Limb (tissue), 2 donors: Measurements from ENCODE around the gene HDHD3.
"Not testable (repeated sequence)": the region's sequence is repeated elsewhere in the genome, so short reads cannot be mapped to it uniquely, and the experiment has no call there.

ENCODE experiments used
- DNase-seq, 2 donors: peaks; one replicate each; pipeline ENCODE4 v3.0.0-alpha.2; 2016; ENCODE audit errors: extremely low spot score in 2 of 2

Gene HDHD3

DNA sequence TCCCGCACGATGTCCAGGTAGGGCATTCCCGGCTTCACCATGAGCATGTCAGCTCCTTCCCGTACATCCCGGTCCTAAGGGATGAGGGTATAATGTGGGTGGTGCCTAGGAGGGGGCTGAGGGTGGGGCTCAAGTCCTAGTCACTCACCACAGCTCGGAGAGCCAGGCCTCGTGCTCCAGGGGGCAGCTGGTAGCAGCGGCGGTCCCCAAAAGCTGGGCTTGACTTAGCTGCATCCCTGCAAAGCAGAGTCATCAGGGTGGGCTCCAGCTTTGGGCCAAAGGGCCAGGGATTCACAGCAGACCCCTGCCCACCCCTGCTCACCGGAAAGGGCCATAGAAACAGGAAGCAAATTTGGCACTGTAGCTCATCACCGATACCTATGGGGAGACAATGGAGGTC lies 12.7 kb upstream of the HDHD3 start:
- no peak for DNase-seq

DNA sequence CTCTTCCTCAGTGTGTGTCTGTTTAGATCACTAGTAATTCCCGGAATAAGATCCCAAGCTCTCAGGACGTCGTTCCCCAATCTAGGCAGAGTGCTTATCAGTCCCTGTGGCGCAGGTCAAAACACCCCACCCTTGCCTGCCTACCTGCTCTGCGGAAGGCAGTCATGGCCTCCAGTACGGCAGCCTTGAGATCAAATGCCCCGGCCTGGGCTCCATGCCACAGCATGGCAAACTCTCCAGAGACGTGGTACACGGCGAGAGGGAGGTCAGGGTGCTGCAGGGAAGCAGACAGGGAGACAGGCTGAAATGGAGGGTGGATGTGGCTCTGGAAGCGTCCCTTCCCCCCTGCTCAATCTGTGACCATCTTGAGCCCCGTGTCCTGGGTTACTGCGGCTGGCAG lies 12.0 kb upstream of the HDHD3 start:
- DNase-seq: no peak

DNA sequence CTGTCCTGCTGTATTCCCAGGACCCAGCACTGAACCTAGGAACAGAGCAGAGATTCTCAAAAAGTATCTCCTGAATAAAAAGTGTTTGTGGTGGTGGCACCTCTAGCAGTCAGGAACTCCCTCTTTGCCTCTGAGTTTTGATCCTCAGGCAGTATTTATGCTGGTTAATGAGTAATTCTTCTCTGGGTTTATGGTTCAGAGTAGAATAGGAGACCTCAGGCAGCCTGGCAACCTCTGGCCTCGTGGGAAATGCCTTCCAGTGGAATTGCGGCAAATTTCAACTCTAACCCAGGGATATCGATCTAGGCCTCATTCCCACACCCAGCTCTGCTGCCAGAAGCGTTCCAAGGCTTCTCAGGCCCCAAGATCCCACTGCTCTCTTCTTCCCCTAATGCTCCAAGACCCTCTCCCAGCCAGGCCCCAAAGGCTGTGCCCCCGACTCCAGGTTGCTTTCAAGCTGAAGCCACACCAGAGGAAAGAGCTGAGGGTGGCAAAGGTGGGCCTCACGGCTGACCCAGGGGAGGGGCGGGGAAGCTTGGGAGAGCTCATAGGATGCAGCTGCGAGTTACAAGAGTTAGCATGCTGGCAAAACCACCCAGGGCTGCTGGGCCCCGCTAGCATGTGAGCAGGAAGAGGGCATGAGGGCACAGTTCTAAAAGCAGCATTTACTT lies 10.9 kb upstream of the HDHD3 start:
- DNase-seq: no peak

DNA sequence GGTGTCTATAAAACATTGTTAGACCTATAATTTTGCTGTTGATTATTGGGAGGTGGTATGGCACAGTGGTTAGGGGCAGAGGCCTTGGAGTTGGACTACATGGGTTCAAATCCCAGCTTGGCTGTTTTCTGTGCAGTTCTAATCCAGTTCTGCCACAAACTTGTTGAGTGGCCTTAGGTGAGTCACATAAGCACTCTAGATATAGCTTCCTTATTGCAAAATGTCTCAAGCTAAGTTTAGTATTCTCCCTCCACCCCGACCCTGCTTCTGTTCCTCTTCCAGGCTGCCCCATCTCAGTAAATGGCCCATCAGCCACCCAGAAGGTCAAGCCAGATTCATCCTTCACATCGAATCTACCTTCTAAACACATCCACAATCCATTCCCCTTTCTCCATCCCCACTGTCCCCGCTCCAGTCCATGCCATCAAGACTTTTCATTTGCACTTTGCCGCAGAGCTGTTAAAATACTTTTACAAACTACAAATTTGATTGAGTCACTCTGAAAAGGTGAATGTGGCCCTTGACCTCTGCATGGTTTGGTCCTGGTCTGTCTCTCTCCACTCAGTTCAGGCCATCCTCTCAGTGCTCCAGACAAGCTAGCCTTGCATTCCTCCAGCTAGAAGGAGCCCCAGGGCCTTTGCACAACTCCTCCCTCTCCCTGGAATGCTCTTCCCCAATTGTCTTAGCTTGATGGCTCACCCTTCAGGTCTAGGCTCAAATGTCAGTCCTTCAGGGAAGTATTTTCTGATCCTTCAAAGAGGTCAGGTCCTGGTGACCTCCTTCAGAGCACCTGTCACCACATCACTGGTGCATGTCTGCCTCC lies 10.0 kb upstream of the HDHD3 start:
- no peak for DNase-seq

DNA sequence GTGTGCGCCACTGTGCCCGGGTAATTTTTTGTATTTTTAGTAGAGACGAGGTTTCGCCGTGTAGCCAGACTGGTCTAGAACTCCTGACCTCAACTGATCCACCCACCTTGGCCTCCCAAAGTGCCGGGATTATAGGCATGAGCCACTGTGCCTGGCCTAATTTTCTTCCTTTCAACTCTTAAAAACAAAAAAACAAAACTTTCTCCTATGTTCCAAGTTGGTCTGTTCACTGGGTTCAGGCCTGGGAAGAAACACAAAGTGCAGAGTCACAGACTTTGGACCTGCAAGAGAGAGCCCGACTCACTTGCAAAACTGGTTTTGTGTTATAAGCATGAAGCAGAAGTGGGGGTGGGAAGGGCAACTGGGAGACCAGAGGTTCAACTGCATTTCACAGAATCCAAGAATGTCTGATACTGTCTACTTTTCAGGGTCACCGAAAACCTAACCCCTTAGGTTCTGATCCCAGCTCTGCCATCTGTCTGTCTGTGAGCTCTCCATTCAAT lies 5.2 kb upstream of the HDHD3 start:
- DNase-seq: no peak

DNA sequence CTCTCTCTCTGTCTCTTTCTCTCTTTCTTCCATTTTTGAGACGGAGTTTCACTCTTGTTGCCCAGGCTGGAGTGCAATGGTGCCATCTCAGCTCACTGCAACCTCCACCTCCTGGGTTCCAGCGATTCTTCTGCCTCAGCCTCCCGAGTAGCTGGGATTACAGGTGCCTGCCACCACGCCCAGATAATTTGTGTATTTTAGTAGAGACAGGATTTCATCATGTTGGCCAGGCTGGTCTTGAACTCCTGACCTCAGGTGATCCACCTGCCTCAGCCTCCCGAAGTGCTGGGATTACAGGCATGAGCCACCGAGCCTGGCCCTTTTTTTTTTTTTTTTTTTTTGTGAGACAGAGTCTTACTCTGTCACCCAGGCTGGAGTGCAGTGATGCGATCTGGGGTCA lies 4.7 kb upstream of the HDHD3 start:
- DNase-seq: not testable (repeated sequence)

DNA sequence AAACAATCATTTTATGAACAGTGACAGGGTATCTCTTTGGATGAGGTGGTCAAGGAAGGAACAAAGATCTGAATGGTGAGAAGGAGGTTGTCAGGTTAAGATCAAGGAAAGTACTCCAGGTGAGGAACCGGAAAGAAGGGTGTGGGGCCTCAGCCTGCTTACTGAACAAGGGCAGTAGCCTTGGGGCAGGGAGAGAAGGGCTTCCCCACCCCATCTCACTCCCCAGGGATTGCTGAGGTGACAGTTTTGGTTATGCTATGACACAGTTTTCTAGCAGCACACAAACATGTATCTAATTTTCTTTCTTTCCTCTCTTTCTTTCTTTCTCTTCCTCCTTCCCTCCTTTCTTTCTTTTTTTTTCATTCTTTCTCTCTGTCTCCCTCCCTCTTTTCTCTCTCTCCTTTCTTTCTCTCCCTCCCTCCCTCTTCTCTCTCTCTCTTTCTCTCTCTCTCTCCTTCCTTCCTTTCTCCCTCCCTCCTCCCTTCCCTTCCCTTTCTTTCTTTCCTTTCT lies 4.1 kb upstream of the HDHD3 start:
- no peak for DNase-seq

DNA sequence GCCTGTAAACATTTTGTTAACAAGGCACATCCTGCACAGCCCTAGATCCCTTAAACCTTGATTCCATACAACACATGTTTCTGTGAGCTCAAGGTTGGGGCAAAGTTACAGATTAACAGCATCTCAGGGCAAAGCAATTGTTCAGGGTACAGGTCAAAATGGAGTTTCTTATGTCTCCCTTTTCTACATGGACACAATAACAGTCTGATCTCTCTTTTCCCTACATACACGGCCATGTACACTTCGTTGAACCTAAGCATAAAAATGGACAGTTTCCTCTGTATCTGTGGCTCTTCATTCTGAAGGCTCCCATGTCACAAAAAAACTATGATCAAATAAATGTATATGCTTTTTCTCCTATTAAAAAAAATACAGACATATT lies 3.0 kb upstream of the HDHD3 start:
- not testable (repeated sequence) for DNase-seq

DNA sequence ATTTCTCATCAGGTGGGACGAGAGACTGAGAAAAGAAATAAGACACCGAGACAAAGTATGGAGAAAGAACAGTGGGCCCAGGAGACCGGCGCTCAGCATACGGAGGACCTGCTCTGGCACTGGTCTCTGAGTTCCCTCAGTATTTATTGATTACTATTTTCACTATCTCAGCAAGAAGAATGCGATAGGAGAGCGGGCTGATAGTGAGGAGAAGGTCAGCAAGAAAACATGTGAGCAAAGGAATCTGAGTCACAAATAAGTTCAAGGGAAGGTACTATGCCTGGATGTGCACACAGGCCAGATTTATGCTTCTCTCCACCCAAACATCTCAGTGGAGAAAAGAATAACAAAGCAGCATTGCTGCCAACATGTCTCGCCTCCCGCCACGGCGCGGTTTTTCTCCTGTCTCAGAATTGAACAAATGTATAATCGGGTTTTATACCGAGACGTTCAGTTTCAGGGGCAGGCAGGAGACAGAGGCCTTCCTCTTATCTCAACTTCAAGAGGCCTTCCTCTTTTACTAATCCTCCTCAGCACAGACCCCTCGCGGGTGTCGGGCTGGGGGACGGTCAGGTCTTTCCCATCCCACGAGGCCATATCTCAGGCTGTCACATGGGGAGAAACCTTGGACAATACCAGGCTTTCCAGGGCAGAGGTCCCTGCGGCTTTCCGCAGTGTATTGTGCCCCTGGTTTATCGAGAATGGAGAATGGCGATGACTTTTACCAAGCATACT lies 2.5 kb upstream of the HDHD3 start:
- DNase-seq: not testable (repeated sequence)

DNA sequence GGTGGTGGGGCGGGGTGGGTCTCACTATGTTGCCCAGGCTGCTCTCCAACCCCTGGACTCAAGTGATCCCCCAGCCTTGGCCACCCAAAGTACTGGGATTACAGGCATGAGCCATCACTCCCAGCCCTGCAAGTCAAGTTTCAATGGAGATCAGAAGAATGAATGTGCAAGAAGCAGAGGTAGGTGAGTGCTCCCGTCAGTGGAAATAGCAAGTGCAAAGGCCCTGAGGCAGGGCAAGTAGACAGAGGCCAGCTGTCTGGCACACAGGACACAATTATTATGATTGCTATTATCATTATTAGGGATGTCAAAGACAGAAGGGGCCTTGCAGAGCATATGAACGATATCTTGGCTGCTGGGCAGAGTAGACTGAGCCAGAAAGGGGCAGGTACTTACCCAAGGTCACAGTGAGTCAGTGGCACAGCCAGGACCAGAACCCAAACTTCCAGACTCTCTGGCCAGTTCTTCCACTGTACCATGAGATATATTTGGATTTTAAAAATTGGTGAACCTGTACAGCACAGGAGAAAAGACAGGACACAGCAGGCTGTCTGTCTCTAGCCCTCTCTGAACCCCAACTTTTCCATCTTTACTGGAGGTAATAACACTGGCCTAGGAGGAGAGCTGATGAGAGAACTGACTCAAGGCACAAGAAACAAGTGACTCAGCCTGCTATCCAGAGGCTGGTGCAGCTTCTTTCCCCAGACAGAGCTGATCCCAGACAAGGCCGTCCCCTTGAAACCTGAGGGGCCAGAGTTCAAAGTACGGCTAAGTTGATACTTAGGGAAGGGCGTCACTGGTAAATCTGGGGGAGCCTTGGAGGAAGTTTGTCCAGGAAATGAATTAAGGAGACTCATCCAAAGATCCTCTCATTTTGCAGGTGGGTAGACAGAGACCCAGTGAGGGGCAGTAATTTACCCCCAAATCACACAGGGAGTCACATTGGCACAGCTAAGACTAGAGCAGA lies 1.4 kb downstream of the HDHD3 start:
- DNase-seq: no peak

DNA sequence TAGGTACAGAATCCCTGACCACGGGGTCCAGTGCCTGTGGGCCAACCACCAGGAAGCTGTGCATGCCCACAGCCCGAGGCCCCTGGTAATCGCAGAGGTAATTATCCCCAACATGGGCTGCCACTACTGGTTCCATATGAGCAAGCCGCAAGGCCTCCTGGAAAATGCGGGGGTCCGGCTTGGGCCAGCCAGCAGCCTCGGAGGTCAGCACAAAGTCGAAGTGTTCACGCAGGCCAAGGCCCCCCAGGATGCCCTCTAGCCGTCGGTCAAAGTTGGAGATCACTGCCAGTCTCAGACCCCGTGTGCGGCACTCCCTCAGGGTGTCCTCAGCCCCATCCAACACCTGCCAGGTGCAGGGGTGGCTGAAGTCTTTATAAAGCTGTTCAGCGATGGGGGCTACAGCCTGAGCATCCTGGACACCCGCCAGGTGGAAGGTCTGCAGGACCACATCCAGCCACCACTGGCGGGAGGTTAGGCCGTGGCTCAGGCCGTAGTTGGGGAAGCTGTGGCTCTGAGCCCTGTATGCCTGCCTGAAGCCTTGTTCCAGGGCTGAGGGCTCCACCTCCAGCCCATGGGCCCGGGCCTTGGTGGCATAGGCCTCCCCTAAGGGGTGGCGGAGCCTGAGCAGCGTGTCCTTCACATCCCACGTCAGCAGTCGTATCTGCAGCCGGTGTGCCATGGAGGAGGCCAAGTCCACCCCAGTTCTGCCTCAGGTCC lies 3.0 kb downstream of the HDHD3 start:
- no peak for DNase-seq

DNA sequence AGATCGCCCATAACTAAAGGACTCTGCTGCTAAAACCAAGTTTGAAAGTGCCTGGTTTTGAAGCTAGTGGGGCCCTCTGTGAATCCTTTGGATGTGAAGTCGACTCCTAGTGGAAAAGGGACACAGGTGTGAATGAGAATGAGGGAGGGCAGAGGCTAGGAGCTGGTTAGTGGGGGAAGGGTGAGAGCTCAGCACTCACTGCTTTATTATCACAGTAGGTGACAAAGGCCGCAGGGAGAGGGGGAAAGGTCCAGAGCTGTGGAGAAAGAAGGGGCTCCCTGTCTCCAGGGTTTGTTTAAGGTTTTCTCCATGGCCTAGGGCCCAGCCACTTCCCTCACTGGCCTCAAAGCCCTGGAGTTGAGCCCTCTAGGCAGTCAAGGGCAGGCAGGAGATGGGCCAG lies 3.5 kb downstream of the HDHD3 start:
- no peak for DNase-seq

DNA sequence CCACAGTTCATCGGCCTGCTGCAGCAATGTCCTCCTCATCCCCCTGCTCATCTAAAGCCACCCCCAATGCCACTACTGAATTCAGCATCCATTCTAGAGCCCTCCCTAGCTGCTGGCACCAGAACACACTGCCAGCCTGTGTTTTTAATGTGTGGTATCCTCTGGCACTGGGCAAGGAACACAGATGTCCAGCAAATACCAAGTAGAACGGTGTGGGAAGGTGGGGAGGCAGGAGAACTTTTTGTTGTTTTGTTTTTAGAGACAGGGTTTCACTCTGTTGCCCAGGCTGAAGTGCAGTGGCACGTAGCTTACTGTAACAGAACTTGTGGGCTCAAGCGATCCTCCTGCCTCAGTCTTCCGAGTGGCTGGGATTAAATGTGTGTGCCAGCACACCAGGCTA lies 4.7 kb downstream of the HDHD3 start:
- DNase-seq: no peak

DNA sequence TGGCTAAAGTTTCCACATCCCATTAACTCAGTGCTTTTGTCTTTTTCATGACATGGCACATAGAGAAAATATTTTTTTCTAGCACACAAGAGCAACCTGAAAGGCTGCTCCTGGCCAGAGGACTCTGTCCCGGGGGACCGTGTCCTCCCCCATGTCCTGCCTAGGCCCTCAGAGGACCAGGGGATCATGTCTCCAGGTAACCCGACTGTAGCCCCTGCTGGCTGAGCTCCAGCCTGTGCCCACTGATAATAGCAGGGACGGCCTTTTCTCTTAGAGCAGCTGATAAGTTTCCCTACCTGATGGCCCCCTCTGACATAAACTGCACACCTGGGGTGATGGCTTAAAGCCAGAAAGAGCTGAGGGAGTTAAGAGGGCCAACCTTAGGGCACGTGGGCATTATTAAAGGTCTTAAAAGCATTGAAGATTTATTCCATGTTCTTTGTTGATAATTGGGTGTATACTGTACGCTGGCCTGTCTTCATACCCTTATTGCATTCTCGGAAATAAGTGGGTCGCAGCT lies 5.9 kb downstream of the HDHD3 start:
- DNase-seq: no peak

DNA sequence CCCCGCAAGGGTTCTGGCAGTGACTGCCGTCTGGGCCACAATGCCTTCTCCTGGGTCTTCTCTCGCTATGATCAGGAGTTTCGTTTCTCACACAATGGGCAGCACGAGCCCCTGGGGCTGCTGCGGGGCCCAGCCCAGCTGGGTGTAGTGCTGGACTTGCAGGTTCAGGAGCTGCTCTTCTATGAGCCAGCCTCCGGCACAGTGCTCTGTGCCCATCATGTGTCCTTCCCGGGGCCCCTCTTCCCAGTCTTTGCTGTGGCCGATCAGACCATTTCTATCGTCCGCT lies 7.0 kb downstream of the HDHD3 start:
- DNase-seq: no peak

DNA sequence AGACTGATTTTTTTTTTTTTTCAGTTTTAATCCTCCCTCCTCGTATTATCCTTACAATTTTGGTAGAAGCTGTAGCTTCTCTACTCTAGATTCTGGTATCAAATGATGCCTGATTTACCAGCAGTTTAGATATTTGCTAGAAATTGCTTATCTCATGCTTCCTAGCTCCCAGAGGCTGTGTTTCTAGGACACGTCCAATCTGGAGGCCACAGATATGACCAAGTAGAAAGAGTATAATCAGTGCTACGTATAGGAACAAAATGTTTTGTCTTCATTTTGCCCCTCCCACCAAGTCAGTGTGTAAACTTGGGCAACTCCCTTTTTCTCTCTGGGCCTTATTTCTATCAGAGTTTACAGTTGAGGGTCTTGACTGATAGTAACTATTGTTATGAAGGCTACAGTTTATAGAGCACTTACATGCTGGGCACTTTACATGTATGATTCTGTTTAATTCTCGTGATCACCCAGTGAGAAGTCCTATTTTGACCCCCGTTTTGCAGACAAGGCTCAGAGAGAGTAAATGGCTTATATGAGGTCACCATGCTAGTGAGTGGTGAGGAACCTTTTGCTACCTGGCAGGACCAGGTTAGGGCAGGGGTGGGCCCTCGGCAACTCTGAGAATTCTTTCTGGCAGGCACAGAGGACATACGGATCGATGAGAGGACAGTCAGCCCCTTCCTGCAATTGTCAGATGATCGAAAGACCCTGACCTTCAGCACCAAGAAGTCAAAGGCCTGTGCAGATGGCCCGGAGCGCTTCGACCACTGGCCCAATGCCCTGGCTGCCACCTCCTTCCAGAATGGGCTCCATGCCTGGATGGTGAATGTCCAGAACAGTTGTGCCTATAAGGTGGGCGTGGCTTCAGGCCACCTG lies 7.6 kb downstream of the HDHD3 start:
- no peak for DNase-seq

DNA sequence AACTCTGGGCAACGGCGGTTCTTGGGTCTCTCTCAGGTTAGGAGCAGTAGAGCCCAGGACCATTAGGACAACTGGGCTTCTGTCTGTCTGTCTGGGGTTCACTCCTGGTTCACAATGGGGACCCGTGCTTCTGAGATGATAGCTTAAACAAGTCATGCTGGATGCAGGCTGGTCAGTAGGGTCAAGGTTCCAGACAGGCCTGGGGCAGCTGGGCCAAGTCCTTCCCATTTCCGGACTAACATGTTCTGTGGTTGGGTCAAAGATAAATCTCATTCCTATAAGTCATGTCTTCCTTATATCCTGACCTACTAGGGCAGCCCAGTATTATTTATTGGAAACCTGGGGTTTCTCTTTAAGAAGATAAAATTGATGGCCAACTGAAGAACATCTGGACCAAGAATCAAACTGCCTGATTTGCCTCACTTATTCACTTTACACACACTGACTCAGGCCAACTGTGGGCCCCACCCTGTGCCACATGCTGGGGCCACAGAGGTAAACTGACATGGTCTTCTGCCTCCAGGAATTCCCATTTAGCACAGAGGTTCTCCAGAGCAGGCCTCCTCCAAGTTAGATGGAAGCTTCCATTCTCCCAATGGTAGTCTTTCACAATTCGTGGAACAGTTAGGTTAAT lies 8.3 kb downstream of the HDHD3 start:
- DNase-seq: no peak

DNA sequence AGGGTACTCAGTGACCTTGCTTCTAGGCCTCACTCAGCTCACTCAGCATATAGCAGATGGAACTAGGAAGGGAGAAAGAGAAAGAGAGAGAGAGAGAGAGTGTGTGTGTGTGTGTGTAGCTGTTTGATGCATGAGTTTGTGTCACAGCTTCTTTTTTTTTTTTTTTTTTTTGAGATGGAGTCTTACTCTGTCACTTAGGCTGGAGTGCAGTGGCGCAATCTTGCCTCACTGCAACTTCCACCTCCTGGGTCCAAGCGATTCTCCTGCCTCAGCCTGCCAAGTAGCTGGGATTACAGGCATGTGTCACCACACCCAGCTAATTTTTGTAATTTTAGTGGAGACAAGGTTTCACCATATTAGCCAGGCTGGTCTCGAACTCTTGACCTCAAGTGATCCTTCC lies 11.1 kb downstream of the HDHD3 start:
- not testable (repeated sequence) for DNase-seq

DNA sequence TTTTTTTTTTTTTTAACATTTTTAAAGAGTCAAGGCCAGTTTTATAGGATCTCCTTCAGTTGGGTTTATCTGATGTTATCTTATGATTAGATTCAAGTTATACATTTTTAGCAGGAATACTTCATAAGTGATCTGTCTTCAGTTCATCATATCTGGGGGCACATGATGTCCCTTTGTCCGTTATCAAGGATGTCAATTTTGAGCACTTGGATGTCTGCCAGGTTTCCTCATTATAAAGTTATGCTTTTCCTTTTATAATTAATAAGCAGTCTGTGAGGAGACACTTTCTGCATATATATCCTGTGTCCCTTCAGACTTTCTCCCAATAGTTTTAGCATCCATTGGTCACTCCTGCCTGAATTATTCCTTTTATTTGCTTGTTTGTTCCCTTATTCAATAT lies 11.8 kb downstream of the HDHD3 start:
- DNase-seq: no peak
